Measurements from ENCODE around the gene STARD10.
A peak's percentile ranks its signal among the peaks of the same experiment; 100 is the strongest.

Gene STARD10

GRCh38 chr11:72779495-72780128 is 14.2 kb downstream of the STARD10 start:
- DNase-seq, result no peak

- DNase-seq, result no peak
These were observed 15.0 kb downstream of the STARD10 start for GRCh38 chr11:72778535-72779494.

GRCh38 chr11:72777755-72778278 is 16.0 kb downstream of the STARD10 start:
- no peak for DNase-seq

GRCh38 chr11:72776844-72777754 is 16.7 kb downstream of the STARD10 start:
- DNase-seq, result no peak

GRCh38 chr11:72776117-72776843 is 17.6 kb downstream of the STARD10 start:
- DNase-seq, result no peak

- no peak for DNase-seq
These were observed 18.3 kb downstream of the STARD10 start for GRCh38 chr11:72775288-72776110.

- no peak for DNase-seq
These were observed 19.3 kb downstream of the STARD10 start for GRCh38 chr11:72774499-72774898.

- no peak for DNase-seq
These were observed 20.2 kb downstream of the STARD10 start for GRCh38 chr11:72773696-72774095.

GRCh38 chr11:72773291-72773690 is 20.6 kb downstream of the STARD10 start:
- DNase-seq, result peak; percentile 92

- no peak for DNase-seq
These were observed 21.8 kb downstream of the STARD10 start for GRCh38 chr11:72772059-72772458.

GRCh38 chr11:72771507-72771906 is 22.3 kb downstream of the STARD10 start:
- DNase-seq, result peak; percentile 84

- DNase-seq, result no peak
These were observed 23.0 kb downstream of the STARD10 start for GRCh38 chr11:72770799-72771198.

- no peak for DNase-seq
These were observed 24.2 kb downstream of the STARD10 start for GRCh38 chr11:72769680-72770079.

GRCh38 chr11:72768581-72768980 is 25.3 kb downstream of the STARD10 start:
- DNase-seq, result no peak

GRCh38 chr11:72767203-72768062 is 26.4 kb downstream of the STARD10 start:
- no peak for DNase-seq

GRCh38 chr11:72766152-72766902 is 27.5 kb downstream of the STARD10 start:
- no peak for DNase-seq

- DNase-seq, result no peak
These were observed 29.3 kb downstream of the STARD10 start for GRCh38 chr11:72764503-72764902.

GRCh38 chr11:72763823-72764222 is 30.0 kb downstream of the STARD10 start:
- DNase-seq, result no peak

GRCh38 chr11:72762641-72763304 is 31.1 kb downstream of the STARD10 start:
- DNase-seq, result no peak

Measured in fibroblast of upper back skin (primary cell).